ENCODE data around the gene LDLRAD2. TPM values are rescaled to one million over a fixed set of nuclear protein-coding genes. Genes with fewer than 3 reads are reported as not detected.
"Not testable (repeated sequence)": the region's sequence is repeated elsewhere in the genome, so short reads cannot be mapped to it uniquely, and the experiment has no call there.

Gene LDLRAD2, protein sequence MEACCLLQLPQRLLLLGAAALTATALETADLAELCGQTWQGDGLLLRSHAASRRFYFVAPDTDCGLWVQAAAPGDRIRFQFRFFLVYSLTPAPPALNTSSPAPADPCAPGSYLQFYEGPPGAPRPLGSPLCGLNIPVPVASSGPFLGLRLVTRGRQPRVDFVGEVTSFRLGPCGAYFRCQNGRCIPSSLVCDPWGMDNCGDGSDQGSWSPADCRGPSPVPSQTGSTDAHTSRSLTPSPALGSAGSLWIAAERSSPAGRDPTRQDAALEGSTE
- total RNA-seq = 0.04 TPM

DNA sequence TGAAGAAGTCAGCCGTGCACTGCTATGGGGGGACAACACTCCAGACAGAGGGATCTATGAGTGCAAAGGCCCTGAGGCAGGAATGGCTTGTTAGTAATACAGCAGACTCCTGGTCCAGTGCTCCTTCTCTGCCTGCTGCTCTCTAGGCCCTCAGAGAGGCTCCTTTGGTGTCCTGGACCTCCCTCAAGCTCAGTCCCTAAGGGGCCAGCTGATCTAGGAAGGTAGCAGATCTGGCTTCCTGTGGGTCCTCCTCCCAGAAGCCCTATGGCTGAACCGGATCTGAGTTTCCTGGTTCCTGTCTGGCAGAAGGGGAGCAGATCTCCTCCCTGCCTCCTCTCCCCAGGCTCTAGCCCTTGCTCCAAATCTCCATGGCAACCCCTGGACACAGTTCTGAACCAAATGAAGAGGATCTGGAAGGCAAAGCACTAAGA is at the start of gene LDLRAD2:
Gene LDLRAD2, plus strand, starts transcription at position 391 of the 431 bp plus-strand sequence. CDS start 187 bp downstream, outside the sequence.
- ATAC-seq = no peak

DNA sequence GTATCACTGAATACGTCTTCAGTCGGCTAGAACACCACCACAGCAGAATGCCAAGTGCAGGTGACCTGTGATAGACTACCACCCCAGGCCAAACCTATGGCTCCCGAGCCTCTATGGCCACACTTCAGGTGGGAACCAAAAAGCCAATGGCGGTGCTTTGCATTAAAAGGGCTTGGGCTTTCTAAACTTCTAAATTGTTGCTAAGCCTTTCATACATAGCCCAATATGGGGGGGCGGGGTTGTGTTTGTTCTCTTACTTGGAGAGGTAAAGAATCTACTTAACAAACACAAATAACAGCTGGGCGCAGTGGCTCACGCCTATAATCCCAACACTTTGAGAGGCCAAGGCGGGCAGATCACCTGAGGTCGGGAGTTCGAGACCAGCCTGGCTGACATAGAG is 48.8 kb upstream of the LDLRAD2 start:
- no peak for ATAC-seq

DNA sequence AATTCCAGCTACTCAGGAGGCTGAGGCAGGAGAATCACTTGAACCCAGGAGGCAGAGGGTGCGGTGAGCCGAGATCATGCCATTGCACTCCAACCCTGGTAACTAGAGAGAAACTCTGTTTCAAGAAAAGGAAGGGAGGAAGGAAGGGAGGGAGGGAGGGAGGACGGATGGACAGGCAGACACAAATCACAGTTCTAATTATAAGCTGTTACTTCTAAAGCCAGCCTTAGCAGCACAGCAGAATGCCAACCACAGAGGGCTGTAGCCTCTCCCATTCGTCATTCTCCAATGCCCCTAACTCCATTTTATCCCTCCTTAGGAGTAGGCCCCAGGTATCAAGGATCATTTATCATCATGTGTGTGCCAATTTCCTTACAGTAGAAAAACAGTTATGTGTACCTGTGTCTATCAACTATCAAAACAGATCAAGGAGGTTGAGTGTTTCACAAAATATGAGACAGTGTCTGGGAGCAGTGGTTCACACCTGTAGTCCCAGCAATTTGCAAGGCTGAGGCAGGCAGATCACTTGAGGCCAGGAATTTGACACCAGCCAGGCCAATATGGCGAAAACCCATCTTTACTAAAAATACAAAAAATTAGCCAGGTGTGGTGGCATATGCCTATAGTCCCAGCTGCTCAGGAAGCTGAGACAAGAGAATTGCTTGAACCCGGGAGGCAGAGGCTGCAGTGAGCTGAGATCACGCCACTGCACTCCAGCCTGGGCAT is 48.2 kb upstream of the LDLRAD2 start:
- no peak for ATAC-seq

DNA sequence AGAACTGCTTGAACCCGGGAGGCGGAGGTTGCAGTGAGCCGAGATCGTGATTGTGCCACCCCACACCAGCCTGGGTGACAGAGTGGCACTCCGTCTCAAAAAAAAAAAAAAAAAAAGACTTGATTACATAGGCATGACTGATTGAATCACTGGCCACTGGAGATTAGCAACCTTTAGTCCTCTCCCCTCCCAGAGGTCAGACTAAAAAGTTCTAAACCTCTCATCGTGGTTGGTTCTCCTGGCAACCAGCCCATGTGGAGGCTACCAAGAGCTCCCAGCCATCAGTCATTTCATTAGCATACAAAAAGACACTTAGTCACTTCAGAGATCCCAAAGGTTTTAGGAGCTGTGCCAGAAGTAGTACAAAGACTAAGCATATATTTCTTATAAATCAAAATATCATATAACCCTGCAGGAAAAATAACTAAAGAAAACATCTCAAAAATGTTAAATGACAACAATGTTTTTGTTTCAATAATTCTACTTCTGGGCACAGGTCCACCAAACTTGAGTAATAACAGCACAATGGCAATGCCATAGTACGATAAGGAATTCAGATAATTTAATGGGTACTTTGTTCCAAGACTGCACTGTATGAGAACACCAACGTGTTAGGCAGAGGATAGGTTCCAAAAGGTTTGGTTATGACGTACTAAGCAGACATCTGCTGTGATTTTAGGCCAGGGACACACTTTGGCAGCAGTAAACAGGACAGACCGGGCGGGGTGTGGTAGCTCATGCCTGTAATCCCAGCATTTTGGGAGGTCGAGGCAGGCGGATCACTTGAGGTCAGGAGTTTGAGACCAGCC is 47.2 kb upstream of the LDLRAD2 start:
- peak; percentile 86 for ATAC-seq

DNA sequence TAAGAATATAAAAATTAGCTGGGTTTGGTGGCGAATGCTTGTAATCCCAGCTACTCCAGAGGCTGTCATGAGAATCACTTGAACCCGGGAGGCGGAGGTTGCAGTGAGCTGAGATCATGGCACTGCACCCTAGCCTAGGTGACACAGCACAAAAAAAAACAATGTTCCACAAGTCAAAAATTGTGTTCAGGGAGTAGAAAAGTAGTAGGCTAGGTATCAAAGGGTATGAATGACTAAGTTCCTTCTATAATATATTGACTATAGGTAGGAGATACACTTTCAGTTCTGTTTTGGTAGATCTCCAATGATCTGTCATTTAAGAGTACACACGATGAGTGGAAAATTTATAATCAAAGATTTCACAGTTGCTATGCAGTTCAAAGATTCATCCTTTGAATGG is 45.9 kb upstream of the LDLRAD2 start:
- ATAC-seq = no peak

DNA sequence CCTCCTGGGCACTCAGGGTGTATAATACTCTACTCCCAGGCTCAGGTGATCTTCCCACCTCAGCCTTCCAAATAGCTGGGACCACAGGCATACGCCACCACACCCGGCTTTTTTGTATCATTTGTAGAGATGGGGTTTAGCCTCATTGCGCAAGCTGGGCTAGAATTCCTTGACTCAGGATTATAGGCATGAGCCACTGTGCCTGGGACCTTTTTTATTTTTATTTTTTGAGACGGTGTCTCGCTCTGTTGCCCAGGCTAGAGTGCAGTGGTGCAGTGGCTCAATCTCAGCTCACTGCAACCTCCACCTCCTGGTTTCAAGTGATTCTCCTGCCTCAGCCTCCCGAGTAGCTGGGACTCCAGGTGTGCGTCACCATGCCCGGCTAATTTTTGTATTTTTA is 45.0 kb upstream of the LDLRAD2 start:
- ATAC-seq = not testable (repeated sequence)

DNA sequence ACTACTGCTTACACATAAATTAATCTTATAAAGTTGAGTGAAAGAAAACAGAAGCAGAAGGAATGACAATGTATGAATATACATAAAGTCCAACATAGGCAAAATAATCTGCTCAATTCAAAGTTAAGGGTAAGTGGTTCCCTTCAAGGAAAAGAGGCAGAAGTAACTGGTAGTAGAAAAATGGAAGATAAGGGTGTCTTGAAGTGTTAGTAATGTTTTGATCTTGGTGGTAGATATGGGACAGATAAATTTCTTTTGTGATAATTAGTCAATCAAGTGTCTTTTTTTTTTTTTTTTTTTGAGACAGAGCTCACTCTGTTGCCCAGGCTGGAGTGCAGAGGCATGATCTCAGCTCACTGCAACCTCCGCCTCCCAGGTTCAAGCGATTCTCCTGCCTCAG is 41.9 kb upstream of the LDLRAD2 start:
- ATAC-seq = no peak

DNA sequence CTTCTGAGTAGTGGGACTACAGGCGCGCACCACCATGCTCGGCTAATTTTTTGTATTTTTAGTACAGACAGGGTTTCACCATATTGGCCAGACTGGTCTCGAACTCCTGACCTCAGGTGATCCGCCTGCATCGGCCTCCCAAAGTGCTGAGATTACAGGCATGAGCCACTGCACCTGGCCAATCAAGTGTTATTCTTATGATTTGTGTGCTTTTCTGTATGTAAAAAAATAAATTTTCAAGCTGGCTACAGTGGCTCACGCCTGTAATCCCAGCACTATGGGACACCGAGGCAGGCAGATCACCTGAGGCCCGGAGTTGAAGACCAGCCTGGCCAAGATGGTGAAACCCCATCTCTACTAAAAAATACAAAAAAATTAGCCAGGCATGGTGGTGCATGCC is 41.5 kb upstream of the LDLRAD2 start:
- not testable (repeated sequence) for ATAC-seq

DNA sequence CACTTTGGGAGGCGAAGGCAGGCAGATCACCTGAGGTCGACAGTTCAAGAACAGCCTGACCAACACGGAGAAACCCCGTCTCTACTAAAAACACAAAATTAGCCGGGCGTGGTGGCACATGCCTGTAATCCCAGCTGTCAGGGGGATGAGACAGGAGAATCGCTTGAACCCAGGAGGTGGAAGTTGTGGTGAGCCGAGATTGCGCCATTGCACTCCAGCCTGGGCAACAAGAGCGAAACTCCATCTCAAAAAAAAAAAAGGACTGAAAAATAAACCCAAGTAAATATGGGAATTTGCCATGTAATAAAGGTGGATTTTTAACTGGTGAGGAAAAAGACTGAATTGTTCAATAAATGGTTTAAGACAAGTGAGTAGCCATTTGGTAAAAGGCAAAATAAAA is 40.4 kb upstream of the LDLRAD2 start:
- ATAC-seq = not testable (repeated sequence)

DNA sequence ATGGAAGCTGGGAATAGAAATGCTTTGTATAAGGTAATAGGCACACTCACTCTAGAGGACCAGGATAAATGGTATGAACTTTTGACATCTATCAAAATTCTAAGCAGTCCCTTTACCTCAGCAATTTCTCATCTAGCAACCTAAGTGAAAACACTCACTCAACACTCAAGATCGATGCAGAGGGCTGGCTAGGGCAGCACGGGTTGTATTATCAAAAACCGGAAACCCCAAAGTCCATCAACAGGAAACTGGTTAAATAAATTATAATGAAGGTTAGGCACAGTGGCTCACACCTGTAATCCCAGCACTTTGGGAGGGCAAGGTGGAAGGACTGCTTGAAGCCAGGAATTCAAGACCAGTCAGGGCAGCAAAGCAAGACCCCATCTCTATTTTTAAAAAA is 38.5 kb upstream of the LDLRAD2 start:
- no peak for ATAC-seq

DNA sequence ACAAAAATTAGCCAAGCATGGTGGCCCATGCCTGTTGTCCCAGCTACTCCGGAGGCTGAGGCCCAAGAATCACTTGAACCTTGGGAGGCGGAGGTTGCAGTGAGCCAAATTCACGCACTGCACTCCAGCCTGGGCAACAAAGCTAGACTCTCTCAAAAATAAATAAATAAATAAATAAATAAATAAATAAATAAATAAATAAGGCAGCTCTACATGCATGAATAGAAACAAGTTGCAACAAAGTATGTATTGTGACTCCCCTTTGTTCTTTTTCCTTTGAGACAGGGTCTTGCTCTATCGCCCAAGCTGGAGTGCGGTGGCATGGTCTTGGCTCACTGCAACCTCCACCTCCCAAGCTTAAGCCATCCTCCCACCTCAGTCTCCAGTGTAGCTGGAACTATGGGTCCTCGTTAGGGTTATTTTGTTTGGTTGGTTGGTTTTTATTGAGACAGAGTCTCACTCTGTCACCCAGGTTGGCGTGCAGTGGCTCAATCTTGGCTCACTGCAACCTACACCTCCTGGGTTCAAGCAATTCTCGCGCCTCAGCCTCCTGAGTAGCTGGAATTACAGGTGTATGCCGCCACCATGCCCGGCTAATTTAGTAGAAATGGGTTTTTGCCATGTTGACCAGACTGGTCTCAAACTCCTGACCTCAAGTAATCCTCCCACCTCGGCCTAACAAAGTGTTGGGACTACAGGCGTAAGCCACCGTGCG is 37.1 kb upstream of the LDLRAD2 start:
- no peak for ATAC-seq

DNA sequence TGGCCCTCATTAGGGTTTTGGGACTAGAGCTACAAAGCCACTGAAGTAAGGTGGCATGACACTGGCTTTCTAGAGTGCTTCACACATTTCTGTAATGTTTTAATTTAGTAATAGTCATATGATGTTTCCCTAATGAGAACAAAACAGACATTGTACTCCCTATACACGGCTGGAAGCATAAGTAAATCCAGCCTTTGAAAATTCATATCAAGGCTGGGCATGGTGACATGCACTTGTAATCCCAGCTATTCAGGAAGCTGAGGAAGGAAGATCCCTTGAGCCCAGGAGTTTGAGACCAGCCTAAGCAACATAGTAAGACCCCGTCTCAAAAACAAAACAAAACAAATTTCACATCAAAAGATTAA is 36.5 kb upstream of the LDLRAD2 start:
- peak; percentile 41 for ATAC-seq

DNA sequence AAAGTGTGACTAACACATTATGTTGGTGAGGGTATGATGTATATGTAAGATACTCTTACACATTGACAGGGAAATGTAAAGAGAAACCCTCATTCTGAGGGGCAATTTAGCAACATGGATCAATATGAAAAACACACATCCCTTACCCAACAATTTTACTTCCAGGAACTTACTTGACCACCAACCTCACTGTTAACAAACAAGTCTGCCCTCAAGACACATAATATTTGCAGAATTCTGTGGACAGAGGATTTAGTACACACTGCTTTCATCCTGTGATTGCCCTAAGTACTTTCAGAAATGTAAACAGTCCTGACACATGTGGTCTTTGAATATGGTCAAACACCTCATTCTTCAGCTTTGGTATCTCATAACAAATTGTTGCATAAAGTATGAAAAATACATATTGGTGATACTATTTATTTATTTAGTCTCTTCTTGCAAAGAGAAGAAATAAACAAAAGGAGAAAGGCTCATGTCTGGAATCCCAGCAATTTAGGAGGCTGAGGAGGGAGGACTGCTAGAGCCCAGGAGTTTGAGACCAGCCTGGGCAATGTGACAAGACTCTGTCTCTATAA is 36.0 kb upstream of the LDLRAD2 start:
- ATAC-seq = no peak

DNA sequence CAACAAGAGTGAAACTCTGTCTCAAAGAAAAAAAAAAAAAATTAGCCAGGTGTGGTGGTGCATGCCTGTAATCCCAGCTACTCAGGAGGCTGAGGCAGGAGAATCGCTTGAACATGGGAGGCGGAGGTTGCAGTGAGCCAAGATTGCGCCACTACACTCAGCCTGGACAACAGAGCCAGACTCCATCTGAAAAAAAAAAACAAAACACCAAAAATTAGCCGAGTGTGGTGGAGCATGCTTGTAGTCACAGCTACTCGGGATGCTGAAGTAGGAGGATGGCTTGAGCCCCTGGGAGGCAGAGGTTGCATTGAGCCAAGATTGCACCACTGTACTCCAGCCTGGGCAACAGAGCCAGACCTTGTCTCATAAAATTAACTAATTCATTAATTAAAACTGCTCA is 35.1 kb upstream of the LDLRAD2 start:
- not testable (repeated sequence) for ATAC-seq

DNA sequence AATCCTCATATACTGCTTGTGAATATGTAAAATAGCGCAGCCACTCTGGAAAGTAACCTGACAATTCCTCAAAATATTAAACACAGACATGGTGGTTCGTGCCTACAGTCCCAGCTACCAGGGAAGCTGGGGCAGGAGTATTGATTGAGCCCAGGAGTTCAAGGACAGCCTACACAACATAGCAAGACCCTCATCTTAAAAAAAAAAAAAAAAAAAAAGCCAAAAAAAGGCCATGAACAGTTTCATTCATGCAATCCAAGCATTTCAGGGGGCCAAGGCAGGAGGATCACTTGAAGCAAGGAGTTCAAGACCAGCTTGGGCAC is 33.7 kb upstream of the LDLRAD2 start:
- ATAC-seq = no peak

DNA sequence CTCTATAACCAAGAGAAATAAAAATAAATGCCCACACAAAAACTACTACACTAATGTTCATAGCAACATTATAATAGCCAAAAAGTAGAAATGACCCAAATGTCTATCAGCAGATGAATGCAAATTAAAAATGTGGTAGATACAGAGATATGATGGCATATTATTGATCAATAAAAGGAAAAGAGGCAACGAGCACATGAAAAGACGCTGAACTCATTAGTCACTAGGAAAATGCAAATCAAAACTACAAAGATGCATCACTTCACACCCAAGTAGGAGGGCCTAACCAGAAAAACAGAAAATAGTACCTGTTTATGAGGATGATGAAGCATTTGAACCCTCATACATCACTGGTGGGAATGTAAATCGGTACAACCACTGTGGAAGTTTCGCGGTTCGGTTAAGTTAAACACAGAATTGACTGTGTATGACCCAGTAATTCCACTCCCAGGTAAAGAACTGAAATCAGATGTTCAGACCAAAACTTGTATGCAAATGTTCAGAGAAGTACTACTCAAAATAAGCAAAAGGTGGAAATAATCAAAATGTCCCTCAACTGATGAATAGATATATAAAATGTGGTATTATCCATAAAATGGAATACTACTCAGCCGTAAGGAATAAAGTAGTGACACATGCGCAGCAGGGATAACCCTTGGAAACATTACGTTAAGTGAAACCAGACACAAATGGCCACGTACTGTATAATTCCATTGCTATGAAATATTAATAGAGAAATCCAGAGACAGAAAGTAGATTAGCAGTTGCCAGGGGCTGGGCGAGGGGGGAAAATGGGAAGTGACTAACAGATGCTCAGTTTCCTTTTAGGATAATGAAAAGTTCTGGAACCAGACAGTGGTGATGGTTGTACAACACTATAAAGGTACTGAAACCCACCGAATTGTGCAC is 32.2 kb upstream of the LDLRAD2 start:
- no peak for ATAC-seq

DNA sequence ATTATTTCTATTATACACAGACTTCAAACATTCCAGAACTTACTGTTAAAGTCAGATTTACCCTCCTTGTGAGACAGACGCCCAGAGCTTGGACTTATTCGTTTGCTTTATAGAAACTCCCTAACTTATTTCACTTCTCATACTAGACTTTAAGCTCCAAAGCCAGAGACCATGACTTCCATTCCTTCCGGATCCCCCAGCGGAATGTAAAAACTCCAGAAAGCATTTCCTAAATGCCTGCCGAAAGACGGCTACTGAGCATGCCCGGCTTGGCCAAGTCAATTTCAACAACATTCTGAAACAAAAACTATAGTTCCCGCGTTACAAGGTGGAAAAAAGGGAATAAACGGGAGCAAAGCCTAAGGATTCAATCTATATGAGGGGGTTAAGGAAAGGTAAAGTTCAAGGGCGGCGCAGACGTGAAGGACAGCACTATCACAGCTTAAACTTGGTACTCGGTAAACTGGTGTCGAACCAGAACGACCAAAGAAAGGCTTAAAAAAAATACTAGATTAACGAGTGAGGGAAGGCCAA is 30.2 kb upstream of the LDLRAD2 start:
- ATAC-seq = no peak

DNA sequence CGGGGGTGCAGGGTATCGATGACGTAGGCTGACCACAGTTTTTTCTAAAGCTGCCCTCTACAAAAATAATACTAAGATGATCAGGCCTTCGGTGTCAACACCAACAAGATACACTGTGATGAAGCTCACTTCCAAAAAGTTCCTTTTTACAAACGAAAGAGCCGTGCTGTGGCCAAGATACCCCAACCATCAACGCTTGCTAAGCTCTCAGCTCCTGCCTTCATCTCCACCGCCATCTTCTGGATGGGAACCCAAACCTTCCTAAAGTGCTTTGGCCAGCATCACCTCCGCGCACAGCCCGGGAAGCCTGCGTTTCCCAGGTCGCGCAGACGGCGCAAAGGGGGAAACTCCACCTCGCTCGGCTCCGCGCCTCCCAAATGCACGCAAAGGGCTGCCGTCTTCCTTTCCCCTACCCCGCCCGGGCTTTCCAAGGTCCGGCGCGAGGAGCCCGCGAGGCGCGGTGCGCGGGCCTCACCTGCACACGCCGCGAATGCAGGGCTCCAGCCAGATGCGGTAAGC is 29.7 kb upstream of the LDLRAD2 start:
- peak; percentile 22 for ATAC-seq

DNA sequence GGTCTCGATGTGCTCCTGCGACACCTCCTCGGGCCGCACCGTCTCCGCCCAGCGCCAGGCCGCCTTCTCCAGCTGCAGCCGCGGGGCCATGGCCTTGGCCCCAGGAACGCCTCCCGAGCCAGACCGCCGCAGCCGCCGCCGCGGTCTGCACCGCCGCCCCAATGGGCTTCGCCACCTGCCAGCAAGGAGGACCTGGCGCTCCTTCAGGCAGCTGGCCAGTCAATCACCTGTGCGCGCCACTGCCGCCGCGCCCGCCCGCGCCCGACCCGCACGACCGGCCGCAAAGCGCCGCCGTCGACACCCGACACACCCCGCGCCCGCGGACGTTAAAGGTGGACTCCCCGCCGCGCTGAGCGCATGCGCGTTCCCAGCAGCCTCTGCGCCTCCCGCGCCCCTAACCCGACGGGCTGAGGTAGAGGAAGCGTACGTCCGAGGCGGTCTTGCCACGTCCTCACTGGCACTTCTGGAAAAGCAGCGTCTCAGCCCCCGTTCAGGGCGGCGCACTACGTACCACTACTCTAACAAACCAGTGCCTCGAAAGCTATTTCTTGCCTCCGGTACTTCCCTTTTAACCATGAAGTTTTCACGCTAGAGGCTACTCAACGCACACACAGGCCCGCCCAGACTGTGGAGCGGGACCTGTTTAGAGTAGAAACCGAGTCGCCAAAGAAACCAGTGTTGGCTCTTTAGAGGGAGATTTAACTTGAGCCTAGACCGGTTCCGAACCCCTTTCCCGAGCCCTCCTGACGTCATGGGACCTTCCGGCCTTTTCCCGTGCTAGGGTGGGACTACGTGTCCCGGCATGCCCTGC is 29.0 kb upstream of the LDLRAD2 start, which contains the start of gene USP48:
Gene USP48, minus strand, starts transcription at position 282 of the 811 bp plus-strand sequence. Its CDS starts 192 bp downstream, at position 90.
- ATAC-seq = peak; percentile 92
